Measurements from ENCODE around the gene EPHA8.

The EPHA8 gene

GRCh38 chr1:22641247-22641646 lies 78.0 kb downstream of the EPHA8 start:
- no peak overlapping the region for H3K4me3 ChIP-seq (ENCODE audit: low read depth, low read length)

GRCh38 chr1:22641906-22642636 lies 78.8 kb downstream of the EPHA8 start:
- no peak overlapping the region for H3K4me3 ChIP-seq (ENCODE audit: low read depth, low read length)

- no peak within 1 kb of the TSS for H3K4me3 ChIP-seq (ENCODE audit: low read depth, low read length)
These were observed 80.1 kb downstream of the EPHA8 start, which contains the start of gene C1QC for GRCh38 chr1:22643381-22643780. TSS of gene C1QC (plus strand) at chr1:22643633. CDS start at chr1:22644024, 391 bp downstream.

- no peak overlapping the region for H3K4me3 ChIP-seq (ENCODE audit: low read depth, low read length)
These were observed 80.6 kb downstream of the EPHA8 start for GRCh38 chr1:22643928-22644327.

DNA sequence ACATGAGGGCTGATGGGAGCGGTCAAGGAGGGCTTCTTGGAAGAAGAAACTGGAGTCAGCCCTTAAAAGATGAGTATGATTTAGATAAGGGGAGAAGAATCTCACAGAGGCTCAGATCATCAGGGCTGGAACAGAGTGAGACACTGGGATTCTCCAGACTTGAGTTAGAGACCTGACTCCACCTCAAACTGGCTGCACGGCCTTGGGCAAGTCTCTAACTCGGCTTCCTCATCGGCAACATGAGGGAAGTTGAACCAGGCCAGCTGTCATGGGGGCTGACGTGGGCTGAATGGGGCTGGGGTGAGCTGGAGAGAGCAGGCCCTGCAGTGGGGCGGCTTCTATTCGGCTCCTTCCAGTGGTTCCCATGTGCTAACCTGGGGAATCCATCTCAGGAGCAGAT lies 82.6 kb downstream of the EPHA8 start:
- no peak overlapping the region for H3K4me3 ChIP-seq (ENCODE audit: low read depth, low read length)

DNA sequence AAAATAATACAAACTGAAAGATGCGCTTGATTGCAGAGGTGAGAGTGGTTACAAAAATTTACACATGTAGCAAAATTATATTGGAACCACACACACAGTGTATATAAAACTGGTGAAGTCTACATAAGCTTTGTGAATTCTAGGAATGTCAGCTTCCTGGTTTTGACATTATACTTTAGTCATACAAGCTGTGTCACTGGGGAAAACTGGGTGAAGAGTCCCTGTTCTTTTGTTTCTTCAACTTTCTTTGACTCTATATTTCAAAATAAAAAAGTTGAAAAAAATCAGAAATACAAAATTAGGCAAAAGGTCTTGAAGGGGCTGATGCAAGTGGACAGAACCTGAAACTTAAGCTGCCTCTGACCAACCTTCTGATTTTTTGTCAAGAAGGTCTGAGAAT lies 83.1 kb downstream of the EPHA8 start:
- H3K4me3 ChIP-seq (ENCODE audit: low read depth, low read length), result no peak overlapping the region

- no peak overlapping the region for H3K4me3 ChIP-seq (ENCODE audit: low read depth, low read length)
These were observed 86.9 kb downstream of the EPHA8 start for GRCh38 chr1:22650089-22650693.

DNA sequence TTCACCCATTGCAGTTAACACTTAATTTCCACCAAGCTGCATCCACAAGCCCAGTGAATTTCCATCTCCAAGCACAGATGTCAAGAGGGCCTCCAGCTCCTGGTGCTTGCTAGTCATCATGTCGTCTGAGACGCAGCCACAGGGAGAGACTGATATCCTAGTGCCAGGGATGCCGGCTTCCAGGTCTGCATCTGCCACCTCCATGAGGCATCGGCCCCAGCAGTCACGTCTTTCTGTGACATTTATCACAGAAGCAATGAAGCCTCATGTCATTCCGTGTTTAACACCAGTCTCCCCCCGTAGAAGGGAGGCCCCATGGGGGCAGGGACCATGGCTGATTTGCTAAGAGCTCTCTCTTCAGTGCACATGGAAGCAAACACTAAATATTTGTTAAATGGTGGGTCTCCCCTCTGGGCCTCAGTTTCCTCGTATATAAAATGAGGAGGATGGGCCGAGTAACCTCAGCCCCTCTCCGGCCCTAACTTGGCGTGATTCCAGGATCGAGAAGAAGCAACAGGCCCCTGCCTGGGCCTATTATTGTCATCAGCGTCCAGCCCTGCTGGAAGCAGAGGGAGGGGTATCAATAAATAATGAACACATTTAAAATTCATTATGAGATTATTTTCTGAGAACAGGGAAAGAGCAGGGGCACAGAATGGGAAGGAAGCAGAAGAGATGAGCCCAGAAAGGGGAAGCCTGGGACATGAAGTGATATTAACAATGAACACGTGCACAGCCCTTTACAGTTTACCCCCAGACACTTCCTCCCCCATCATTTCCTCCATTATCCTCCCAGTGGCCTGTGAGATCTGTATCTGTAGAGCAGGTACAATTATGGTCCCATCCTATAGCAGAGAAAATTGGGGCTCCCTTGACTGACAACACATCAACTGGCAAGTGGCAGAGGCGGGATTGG lies 88.9 kb downstream of the EPHA8 start:
- no peak overlapping the region for H3K4me3 ChIP-seq (ENCODE audit: low read depth, low read length)

GRCh38 chr1:22652881-22653316 lies 89.6 kb downstream of the EPHA8 start, which contains the start of gene C1QB:
TSS of gene C1QB (plus strand) at chr1:22653236. CDS start at chr1:22659463, 6,227 bp downstream.
- no peak within 1 kb of the TSS for H3K4me3 ChIP-seq (ENCODE audit: low read depth, low read length)

All from iPS-11a (cell line).